ENCODE measurements around the gene SLC47A1.

SLC47A1 gene

DNA sequence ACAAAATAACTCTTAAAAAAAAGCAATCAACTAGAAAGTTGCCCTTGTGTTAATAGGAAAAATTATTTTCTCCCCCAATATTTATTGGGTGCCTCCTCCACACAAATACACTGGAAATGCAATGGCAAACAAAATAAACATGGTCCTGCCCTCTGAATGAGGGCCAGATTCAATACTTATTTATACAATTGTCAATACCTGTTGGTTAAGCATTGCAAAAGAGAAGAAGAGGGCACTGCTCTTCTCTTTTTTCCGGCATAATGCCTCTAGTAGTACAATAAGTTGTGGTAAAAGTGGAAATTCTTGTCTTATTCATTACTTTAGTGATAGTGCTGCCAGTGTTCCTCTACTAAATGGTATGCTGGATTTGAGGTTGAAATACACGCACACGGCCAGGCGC lies 92.4 kb downstream of the SLC47A1 start:
- no peak overlapping the region for H3K4me3 ChIP-seq (ENCODE audit: low read length)
- no peak overlapping the region for H3K9ac ChIP-seq (ENCODE audit: low read length)
- H3K4me1 ChIP-seq (ENCODE audit: control insufficient read depth, low read depth, low read length) = no peaks in the 10 kb centered on the region
- H3K9me3 ChIP-seq (ENCODE audit: control insufficient read depth, low read depth, low read length) = no peaks in the 10 kb centered on the region
- H3K27ac ChIP-seq (ENCODE audit: low read length) = no peak overlapping the region
- no peaks in the 10 kb centered on the region for H3K27me3 ChIP-seq (ENCODE audit: control insufficient read depth, insufficient read depth, low read length)
- no peaks in the 10 kb centered on the region for H3K36me3 ChIP-seq (ENCODE audit: control insufficient read depth, low read depth, low read length)
